ENCODE data around the gene CLIP1.
"Not testable (repeated sequence)": the region's sequence is repeated elsewhere in the genome, so short reads cannot be mapped to it uniquely, and the experiment has no call there.

Gene CLIP1

GRCh38 chr12:122389677-122390076 lies 32.8 kb downstream of the CLIP1 start:
- H3K4me3 ChIP-seq (ENCODE audit: low read depth, low read length) = no peak overlapping the region
- no peak for DNase-seq (ENCODE audit: low read depth)
- no peak for TF ChIP-seq CTCF (IDR thresholded peaks at IDR 0.05; ENCODE audit: control insufficient read depth, extremely low read depth, insufficient read depth)

GRCh38 chr12:122387887-122388286 lies 34.6 kb downstream of the CLIP1 start:
- H3K4me3 ChIP-seq (ENCODE audit: low read depth, low read length) = no peak overlapping the region
- no peak for TF ChIP-seq CTCF (IDR thresholded peaks at IDR 0.05; ENCODE audit: control insufficient read depth, extremely low read depth, insufficient read depth)
- DNase-seq (ENCODE audit: low read depth) = no peak

GRCh38 chr12:122385171-122386016 lies 37.1 kb downstream of the CLIP1 start:
- DNase-seq (ENCODE audit: low read depth) = no peak
- no peak overlapping the region for H3K4me3 ChIP-seq (ENCODE audit: low read depth, low read length)
- TF ChIP-seq CTCF (IDR thresholded peaks at IDR 0.05; ENCODE audit: control insufficient read depth, extremely low read depth, insufficient read depth) = no peak

GRCh38 chr12:122382919-122383350 lies 39.5 kb downstream of the CLIP1 start:
- DNase-seq (ENCODE audit: low read depth) = no peak
- no peak for TF ChIP-seq CTCF (IDR thresholded peaks at IDR 0.05; ENCODE audit: control insufficient read depth, extremely low read depth, insufficient read depth)
- H3K4me3 ChIP-seq (ENCODE audit: low read depth, low read length) = no peak overlapping the region

GRCh38 chr12:122381021-122381420 lies 41.4 kb downstream of the CLIP1 start:
- TF ChIP-seq CTCF (IDR thresholded peaks at IDR 0.05; ENCODE audit: control insufficient read depth, extremely low read depth, insufficient read depth) = no peak
- H3K4me3 ChIP-seq (ENCODE audit: low read depth, low read length) = no peak overlapping the region
- DNase-seq (ENCODE audit: low read depth) = no peak

- not testable (repeated sequence) for H3K4me3 ChIP-seq (ENCODE audit: low read depth, low read length); DNase-seq (ENCODE audit: low read depth)
These were observed 45.7 kb downstream of the CLIP1 start for GRCh38 chr12:122376751-122377150.

GRCh38 chr12:122374707-122375106 lies 47.8 kb downstream of the CLIP1 start:
- DNase-seq (ENCODE audit: low read depth) = no peak
- no peak for TF ChIP-seq CTCF (IDR thresholded peaks at IDR 0.05; ENCODE audit: control insufficient read depth, extremely low read depth, insufficient read depth)
- no peak overlapping the region for H3K4me3 ChIP-seq (ENCODE audit: low read depth, low read length)
